GM12878 (cell line): ENCODE results near the gene ITGA1. TPM values are rescaled to one million over a fixed set of nuclear protein-coding genes. Genes with fewer than 3 reads are reported as not detected.

Source experiments
- ATAC-seq: fragments of 200-7000 bp; cut with Tn5 transposase; 3 replicates; pipeline ENCODE4 v1.9.1; 2020; ENCODE audit warnings: mild to moderate bottlenecking, moderate library complexity
- BruUV-seq: library from RNA; stranded (reverse); fragments of 400-500 nt; replicated peaks from 2 replicates; lab custom pipeline; 2021; lab: Mats Ljungman, UMichigan
- CTCF ChIA-PET: fragments of 300-600 bp; sonication (Branson Sonifier 250); formaldehyde crosslinking; extraction: SDS; loops from one replicate; lab custom pipeline; 2021; ENCODE audit warnings: inconsistent platforms; lab: Yijun Ruan, JAX
- POLR2A ChIA-PET: fragments of 350-600 bp; formaldehyde crosslinking; extraction: SDS; loops from one replicate; lab custom pipeline; 2021; ENCODE audit warnings: inconsistent platforms; lab: Charles Lee
- RAD21 ChIA-PET: fragments of 300-600 bp; sonication (Branson Sonifier 250); formaldehyde crosslinking; loops from one replicate; lab custom pipeline; 2023; ENCODE audit warnings: antibody characterized with exemption; ENCODE audit not compliant: unreplicated experiment; lab: Charles Lee
- SMC1A ChIA-PET: fragments of 300-600 bp; sonication (Branson Sonifier 250); formaldehyde crosslinking; loops from one replicate; lab custom pipeline; 2023; ENCODE audit not compliant: unreplicated experiment, uncharacterized antibody; lab: Charles Lee
- DNase-seq: peaks from one replicate; pipeline ENCODE4 v3.0.0-alpha.2; 2011; ENCODE audit warnings: low read depth, low spot score
- FAIRE-seq: peaks from 3 replicates; lab custom pipeline; 2011; peaks lifted over from hg19 to GRCh38; lab: Jason Lieb, UNC
- H2AFZ ChIP-seq: 2 replicates; pipeline ENCODE4 v1.6.0; 2011; ENCODE audit warnings: low read depth, low read length, control low read depth; ENCODE audit not compliant: control insufficient read depth
- H3K27ac ChIP-seq: 2 replicates; pipeline ENCODE4 v1.5.1; 2011; ENCODE audit warnings: control low read depth; ENCODE audit not compliant: control insufficient read depth, insufficient read depth
- H3K27me3 ChIP-seq, 2 experiments: replicated peaks in 1 of 2; 2 replicates each; pipeline versions ENCODE4 v1.6.0 to v1.6.1; 2011; ENCODE audit warnings: low read length in 1 of 2; ENCODE audit not compliant: control insufficient read depth in 2 of 2, insufficient read depth in 2 of 2
- H3K36me3 ChIP-seq, 2 experiments: 2 replicates each; pipeline ENCODE4 v1.5.1; 2011; ENCODE audit warnings: low read length in 1 of 2; ENCODE audit not compliant: control insufficient read depth in 2 of 2, insufficient read depth in 2 of 2
- H3K4me1 ChIP-seq: 2 replicates; pipeline ENCODE4 v1.6.1; 2011; ENCODE audit warnings: mild to moderate bottlenecking, low read length, moderate library complexity, mixed read lengths; ENCODE audit not compliant: control insufficient read depth, insufficient read depth
- H3K4me2 ChIP-seq: 2 replicates; pipeline ENCODE4 v1.6.0; 2011; ENCODE audit warnings: control low read depth; ENCODE audit not compliant: control insufficient read depth, insufficient read depth
- H3K4me3 ChIP-seq: fragments of 200-600 bp; sonication (generic); 2 replicates; pipeline ENCODE4 v1.5.1; 2016
- H3K79me2 ChIP-seq: 2 replicates; pipeline ENCODE4 v1.6.0; 2011; ENCODE audit warnings: low read length; ENCODE audit not compliant: control insufficient read depth, insufficient read depth
- H3K9ac ChIP-seq: 2 replicates; pipeline ENCODE4 v1.8.0; 2011; ENCODE audit warnings: low read length, control low read depth, mixed read lengths; ENCODE audit not compliant: control insufficient read depth, insufficient read depth
- H3K9me3 ChIP-seq: replicated peaks from 3 replicates; pipeline ENCODE4 v1.5.1; 2011; ENCODE audit warnings: mild to moderate bottlenecking, low read length; ENCODE audit not compliant: control insufficient read depth, insufficient read depth
- H4K20me1 ChIP-seq: 2 replicates; pipeline ENCODE4 v1.6.0; 2011; ENCODE audit not compliant: control insufficient read depth, insufficient read depth
- CEBPB ChIP-seq, 2 experiments: fragments of 150-350 bp in 1 of 2; IDR thresholded peaks; 2 replicates each; pipeline ENCODE4 v1.6.1; 2012 to 2014; ENCODE audit warnings: low read depth in 2 of 2, low read length in 2 of 2, borderline replicate concordance in 1 of 2, inconsistent platforms in 1 of 2
- HDGF ChIP-seq: fragments of 450-650 bp; IDR thresholded peaks from 2 replicates; pipeline ENCODE4 v1.6.1; 2016; ENCODE audit warnings: antibody characterized with exemption
- KAT2A ChIP-seq: conservative IDR thresholded peaks from 2 replicates; pipeline ENCODE4 v1.6.1; 2011; ENCODE audit warnings: low read depth, low read length; ENCODE audit not compliant: control insufficient read depth
- NR2F1 ChIP-seq: fragments of 450-650 bp; conservative IDR thresholded peaks from 2 replicates; pipeline ENCODE4 v1.6.1; 2017; ENCODE audit warnings: mild to moderate bottlenecking
- PAX8 ChIP-seq: fragments of 450-650 bp; IDR thresholded peaks from 2 replicates; pipeline ENCODE4 v1.6.1; 2017; ENCODE audit warnings: mild to moderate bottlenecking, moderate library complexity
- PBX3 ChIP-seq: IDR thresholded peaks from 2 replicates; pipeline ENCODE4 v1.6.1; 2011; ENCODE audit warnings: mild to moderate bottlenecking, low read depth, low read length, moderate library complexity; ENCODE audit not compliant: insufficient replicate concordance
- RELA ChIP-seq: fragments of 450-650 bp; IDR thresholded peaks from 2 replicates; pipeline ENCODE4 v1.8.0; 2014; ENCODE audit warnings: borderline replicate concordance; ENCODE audit not compliant: partially characterized antibody
- SP1 ChIP-seq: IDR thresholded peaks from one replicate; pipeline ENCODE4 v1.6.1; 2011; ENCODE audit warnings: low read depth, low read length
- STAT1 ChIP-seq: fragments of 450-650 bp; conservative IDR thresholded peaks from 2 replicates; pipeline ENCODE4 v1.6.1; 2014; ENCODE audit warnings: antibody characterized with exemption, mild to moderate bottlenecking
- STAT3 ChIP-seq: IDR thresholded peaks from 2 replicates; pipeline ENCODE4 v1.6.1; 2011; ENCODE audit warnings: low read depth, low read length, improper control_type of control experiment
- TCF3 ChIP-seq: IDR thresholded peaks from 2 replicates; pipeline ENCODE4 v1.6.1; 2012; ENCODE audit warnings: low read depth, mild to moderate bottlenecking, low read length, borderline replicate concordance; ENCODE audit not compliant: insufficient read depth
- ZNF622 ChIP-seq: fragments of 450-650 bp; IDR thresholded peaks from 2 replicates; pipeline ENCODE4 v1.6.1; 2017; ENCODE audit warnings: mild to moderate bottlenecking, inconsistent platforms
- ZNF687 ChIP-seq: fragments of 450-650 bp; IDR thresholded peaks from 2 replicates; pipeline ENCODE4 v1.6.1; 2017; ENCODE audit warnings: mild to moderate bottlenecking, moderate library complexity
- WGBS: methylation state at CpG from one replicate; pipeline ENCODE4 v1.1.6; 2016; ENCODE audit warnings: low lambda C conversion rate; ENCODE audit not compliant: insufficient replicate concordance, insufficient coverage; ENCODE audit errors: missing lambda C conversion rate; 5-methylcytosine and 5-hydroxymethylcytosine counted together
- in situ Hi-C: fragments of 300-500 bp; cut with MboI; formaldehyde crosslinking; loops from 9 replicates; pipeline ENCODE4 v1.14.3; 2018; ENCODE audit warnings: mixed read lengths
- intact Hi-C: fragments of 100-400 bp; cut with micrococcal nuclease; formaldehyde crosslinking; loops from one replicate; pipeline ENCODE4 v1.14.2; 2022; ENCODE audit not compliant: unreplicated experiment
- polyA plus RNA-seq, 11 experiments: library from polyadenylated mRNA; depleted of rRNA in 4 of 11; unstranded in 6 of 11; stranded (reverse) in 5 of 11; fragments of >200 nt; fragmentation: Nextera tagmentation in 4 of 11; fragmentation: Illumina TruSeq in 1 of 11; extraction: Ambion mirVana in 4 of 11; extraction: Trizol in 1 of 11; gene quantifications; 1 replicate in 1 of 11; 2 replicates in 10 of 11; pipeline versions ENCODE4 v1.2.1 to v1.2.3, GENCODE V29; 2011 to 2016; ENCODE audit warnings: inconsistent platforms in 2 of 11, missing spikeins in 2 of 11, low read depth in 1 of 11
- total RNA-seq, 4 experiments: library from RNA; depleted of rRNA in 3 of 4; stranded (reverse); fragments of >200 nt in 3 of 4; fragmentation: Illumina TruSeq in 1 of 4; extraction: Trizol in 1 of 4; gene quantifications; 2 replicates each; pipeline versions ENCODE4 v1.2.1 to v1.2.3, GENCODE V29; 2013 to 2021

The ITGA1 gene
- total and polyA plus RNA-seq, 10 of the 15 experiments (the other 5 are each of a cell fraction or from before 2014, with no cell fraction given), result 0.02 to 0.56 (median 0.19) TPM

- SMC1A ChIA-PET, result no interaction called here
- POLR2A ChIA-PET, result no interaction called here
- Histone ChIP-seq H4K20me1 (no peaks in the 10 kb centered on the region), H3K4me1 (peaks cover 12% of the 10 kb centered on the region), H3K4me3 (no peak overlapping the region), H3K9ac (no peak overlapping the region), H3K79me2 (no peaks in the 10 kb centered on the region), H3K27me3 (peaks cover 0 to 5% of the 10 kb centered on the region in 2 experiments; a peak in 1 of 4 replicates)
- CTCF ChIA-PET, result interaction anchor here (1.2 kb wide), 1 partner anchor 25 kb away, joined by 4 read pairs; no protein-coding TSS in a partner anchor
- RAD21 ChIA-PET, result no interaction called here
- BruUV-seq, result no TSS peak
- ATAC-seq, result no peak
- WGBS, result 27% methylated on average over 5 of the region's 5 CpGs
- TF ChIP-seq RELA (no peak), PBX3 (no peak), CEBPB (IDR thresholded peaks at IDR 0.05; ENCODE audit: borderline replicate concordance in 1 of 2, low read depth in 2 of 2, low read length in 2 of 2) (no peak), STAT1 (no peak), TCF3 (no peak), ZNF622 (no peak), NR2F1 (no peak), ZNF687 (no peak), KAT2A (no peak), SP1 (no peak), PAX8 (no peak), STAT3 (no peak), HDGF (no peak)
- TF ChIP-seq, all 136 proteins: peak for 0
- no peaks in the 10 kb centered on the region for H3K36me3 ChIP-seq
- no peaks in the 10 kb centered on the region for H3K9me3 ChIP-seq
- in situ Hi-C loops (no loop called here), intact Hi-C loops (no loop called here)
- DNase-seq, result no peak
- no peak overlapping the region for H3K27ac ChIP-seq
- FAIRE-seq, result no peak
- no peak overlapping the region for H2AFZ ChIP-seq
- H3K4me2 ChIP-seq, result no peak overlapping the region
These were observed 13.7 kb upstream of the ITGA1 start for GRCh38 chr5:52774005-52774410.
